Fibroblast of lung (primary cell): Measurements from ENCODE around the gene C1orf167. TPM values are rescaled to one million over a fixed set of nuclear protein-coding genes. Genes with fewer than 3 reads are reported as not detected.

Source experiments
- DNase-seq, 2 donors: peaks; one replicate each; pipeline versions ENCODE4 v3.0.0 to v3.0.0-alpha.2; 2010; ENCODE audit warnings: low read depth in 2 of 2
- H2AFZ ChIP-seq: 2 replicates; pipeline ENCODE4 v1.5.1; 2012; ENCODE audit warnings: low read length, control low read depth, inconsistent platforms
- H3K27ac ChIP-seq: 2 replicates; pipeline ENCODE4 v1.5.1; 2011; ENCODE audit warnings: low read length, control low read depth; ENCODE audit not compliant: insufficient read depth
- H3K27me3 ChIP-seq: 2 replicates; pipeline ENCODE4 v1.5.1; 2011; ENCODE audit warnings: mild to moderate bottlenecking, low read length; ENCODE audit not compliant: control insufficient read depth, insufficient read depth
- H3K36me3 ChIP-seq: 2 replicates; pipeline ENCODE4 v1.5.1; 2011; ENCODE audit warnings: low read length; ENCODE audit not compliant: control insufficient read depth, insufficient read depth
- H3K4me1 ChIP-seq: 2 replicates; pipeline ENCODE4 v1.5.1; 2011; ENCODE audit warnings: low read length; ENCODE audit not compliant: control insufficient read depth, insufficient read depth; ENCODE audit errors: extremely low read depth
- H3K4me2 ChIP-seq: 2 replicates; pipeline ENCODE4 v1.5.1; 2011; ENCODE audit warnings: low read length, control low read depth; ENCODE audit not compliant: insufficient read depth; ENCODE audit errors: extremely low read depth
- H3K4me3 ChIP-seq, 4 experiments: fragments of 200-600 bp in 1 of 4; sonication (generic) in 1 of 4; replicated peaks in 1 of 4; 2 replicates each; pipeline ENCODE4 v1.5.1; 2011 to 2016; ENCODE audit warnings: low read length in 4 of 4, low read depth in 3 of 4, mild to moderate bottlenecking in 3 of 4, control low read depth in 2 of 4, inconsistent platforms in 1 of 4, mixed read lengths in 1 of 4; ENCODE audit not compliant: insufficient read depth in 1 of 4; ENCODE audit errors: control extremely low read depth in 1 of 4
- H3K79me2 ChIP-seq: 2 replicates; pipeline ENCODE4 v1.5.1; 2012; ENCODE audit warnings: mild to moderate bottlenecking, low read length, inconsistent platforms; ENCODE audit not compliant: control insufficient read depth, insufficient read depth
- H3K9ac ChIP-seq: 2 replicates; pipeline ENCODE4 v1.5.1; 2011; ENCODE audit warnings: mild to moderate bottlenecking, low read length, control low read depth; ENCODE audit not compliant: insufficient read depth
- H3K9me3 ChIP-seq: 2 replicates; pipeline ENCODE4 v1.5.1; 2012; ENCODE audit warnings: low read depth, low read length; ENCODE audit not compliant: control insufficient read depth, insufficient read depth
- H4K20me1 ChIP-seq: 2 replicates; pipeline ENCODE4 v1.5.1; 2011; ENCODE audit warnings: low read length; ENCODE audit not compliant: control insufficient read depth, insufficient read depth; ENCODE audit errors: extremely low read depth
- EZH2 ChIP-seq: IDR thresholded peaks from 2 replicates; pipeline ENCODE4 v1.5.1; 2012; ENCODE audit warnings: low read length, control low read depth, mild to moderate bottlenecking; ENCODE audit errors: missing control alignments
- polyA minus RNA-seq: library from RNA; depleted of rRNA, polyadenylated mRNA; stranded (reverse); fragments of >200 nt; gene quantifications from 2 replicates; pipeline ENCODE4 v1.2.3, GENCODE V29; 2011; ENCODE audit warnings: low replicate concordance
- polyA plus RNA-seq, 2 donors: library from polyadenylated mRNA; depleted of rRNA in 1 of 2; stranded (reverse) in 1 of 2; unstranded in 1 of 2; fragments of >200 nt; gene quantifications; 2 replicates each; pipeline ENCODE4 v1.2.1, GENCODE V29; 2011 to 2012; ENCODE audit warnings: missing spikeins in 1 of 2
- total RNA-seq: library from RNA; depleted of rRNA; stranded (reverse); fragments of >200 nt; gene quantifications from 2 replicates; pipeline ENCODE4 v1.2.1, GENCODE V29; 2014
- TF ChIP-seq, protein P1 (sequence below), 2 donors: IDR thresholded peaks in 1 of 2; conservative IDR thresholded peaks in 1 of 2; 1 replicate in 1 of 2; 2 replicates in 1 of 2; pipeline ENCODE4 v1.5.1; 2011 to 2012; ENCODE audit warnings: low read length in 2 of 2, control low read depth in 1 of 2, inconsistent platforms in 1 of 2, low read depth in 1 of 2, mild to moderate bottlenecking in 1 of 2

The C1orf167 gene, protein sequence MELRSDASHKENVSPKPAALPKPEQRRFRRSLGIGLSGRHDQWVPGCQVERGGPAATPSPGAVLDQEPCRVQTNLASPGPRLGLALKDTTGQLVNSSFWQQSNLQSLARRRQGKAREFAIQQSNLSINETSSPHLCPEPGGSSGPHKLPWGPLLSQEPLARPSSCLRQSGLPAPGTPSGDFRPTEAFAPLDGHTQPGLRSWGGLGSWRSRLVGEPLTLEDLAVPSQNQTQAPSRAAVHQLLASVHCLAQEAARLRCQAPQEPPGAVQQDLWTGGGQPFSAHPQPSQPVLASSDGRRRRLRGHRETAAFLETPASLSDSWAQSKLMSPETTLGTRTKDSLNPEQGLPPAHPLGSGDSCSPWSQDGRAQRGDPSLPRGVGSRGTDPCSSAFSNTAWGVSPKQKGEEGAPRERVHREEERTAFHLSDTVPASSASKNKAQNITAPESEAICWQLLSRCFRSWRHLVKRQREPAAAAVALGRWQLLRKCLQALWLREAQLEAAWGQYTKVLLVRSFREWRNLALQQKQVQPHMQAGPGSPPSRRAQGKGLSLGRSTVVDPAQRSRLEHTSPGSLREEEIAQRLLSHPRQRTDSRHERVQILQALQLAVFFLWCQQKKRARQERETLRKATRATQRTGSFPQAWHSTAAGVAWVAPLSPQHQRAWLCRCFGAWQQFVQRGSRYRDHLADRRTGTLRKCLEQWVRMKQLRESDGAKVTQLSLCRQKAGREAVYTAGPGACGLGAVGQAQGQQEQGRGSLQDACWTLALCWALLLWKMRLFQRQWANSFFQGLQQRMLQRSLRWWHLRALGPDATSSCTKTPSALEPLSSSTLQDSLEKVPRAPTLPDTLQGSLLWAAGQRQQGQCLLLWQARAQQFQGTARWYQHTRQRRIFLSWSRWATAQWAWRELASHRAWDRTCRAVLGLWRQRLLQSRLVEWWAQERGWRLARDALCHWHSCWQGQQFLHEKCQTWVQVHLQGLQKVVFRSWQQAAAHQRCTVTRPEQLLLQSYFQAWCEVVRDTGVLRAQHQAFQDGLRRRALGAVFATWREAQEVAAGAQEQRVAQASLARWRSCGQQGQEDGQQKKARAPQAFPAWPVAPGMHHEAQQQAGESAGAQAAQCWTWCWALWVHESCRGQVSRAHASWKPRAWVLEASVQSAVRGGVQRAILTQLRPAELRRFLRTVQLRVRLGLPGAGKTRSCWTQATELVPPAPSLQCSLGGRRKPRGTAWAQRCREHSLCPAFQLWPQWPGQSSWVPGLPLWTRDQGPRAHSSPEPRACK (N-terminal part only)
- total RNA-seq (0.99 and 1.3 TPM in 2 replicates), polyA plus RNA-seq (0.28 and 0.39 TPM in 2 replicates), polyA minus RNA-seq (0.47 and 0.48 TPM in 2 replicates)
- 0.38 and 1.5 TPM in 2 replicates for polyA plus RNA-seq (2012)

DNA sequence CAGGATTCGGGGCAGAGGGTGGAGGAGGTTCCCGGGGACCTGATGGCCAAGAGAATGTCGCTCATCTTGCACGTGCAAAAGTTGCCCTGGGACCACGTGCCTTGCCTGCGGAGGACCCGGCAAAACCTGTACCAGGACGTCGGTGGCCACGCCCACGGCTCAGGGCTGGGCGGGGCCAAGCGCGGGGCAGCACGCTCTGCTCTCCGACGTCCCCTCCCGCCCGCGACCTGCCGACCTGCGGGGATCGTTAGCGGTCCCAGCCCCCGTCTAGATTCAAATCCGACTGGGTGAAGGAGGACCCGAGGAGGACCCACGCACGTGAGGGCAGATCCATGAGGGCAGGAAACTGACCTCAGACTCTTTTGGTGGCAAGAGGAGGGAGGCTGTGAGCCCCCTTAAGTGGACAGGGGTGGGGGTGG lies at the start of gene C1orf167:
C1orf167 (plus strand) TSS at position 206 of the 419 bp plus-strand sequence. CDS start 2,208 bp downstream, outside the sequence.
- no peaks in the 10 kb centered on the region for H3K4me1 ChIP-seq
- no peak within 1 kb of the TSS for H3K4me2 ChIP-seq
- H3K9ac ChIP-seq = no peak within 1 kb of the TSS
- H3K36me3 ChIP-seq = no peaks in the 10 kb centered on the region
- TF ChIP-seq, protein P1, sequence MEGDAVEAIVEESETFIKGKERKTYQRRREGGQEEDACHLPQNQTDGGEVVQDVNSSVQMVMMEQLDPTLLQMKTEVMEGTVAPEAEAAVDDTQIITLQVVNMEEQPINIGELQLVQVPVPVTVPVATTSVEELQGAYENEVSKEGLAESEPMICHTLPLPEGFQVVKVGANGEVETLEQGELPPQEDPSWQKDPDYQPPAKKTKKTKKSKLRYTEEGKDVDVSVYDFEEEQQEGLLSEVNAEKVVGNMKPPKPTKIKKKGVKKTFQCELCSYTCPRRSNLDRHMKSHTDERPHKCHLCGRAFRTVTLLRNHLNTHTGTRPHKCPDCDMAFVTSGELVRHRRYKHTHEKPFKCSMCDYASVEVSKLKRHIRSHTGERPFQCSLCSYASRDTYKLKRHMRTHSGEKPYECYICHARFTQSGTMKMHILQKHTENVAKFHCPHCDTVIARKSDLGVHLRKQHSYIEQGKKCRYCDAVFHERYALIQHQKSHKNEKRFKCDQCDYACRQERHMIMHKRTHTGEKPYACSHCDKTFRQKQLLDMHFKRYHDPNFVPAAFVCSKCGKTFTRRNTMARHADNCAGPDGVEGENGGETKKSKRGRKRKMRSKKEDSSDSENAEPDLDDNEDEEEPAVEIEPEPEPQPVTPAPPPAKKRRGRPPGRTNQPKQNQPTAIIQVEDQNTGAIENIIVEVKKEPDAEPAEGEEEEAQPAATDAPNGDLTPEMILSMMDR (conservative IDR thresholded peaks at IDR 0.05 in 1 of 2, IDR thresholded peaks at IDR 0.05 in 1 of 2; ENCODE audit: low read depth in 1 of 2, low read length in 2 of 2) = no peak
- no peak for TF ChIP-seq EZH2
- H2AFZ ChIP-seq = no peak within 1 kb of the TSS
- no peaks in the 10 kb centered on the region for H4K20me1 ChIP-seq
- H3K79me2 ChIP-seq = no peaks in the 10 kb centered on the region
- peaks cover 8% of the 10 kb centered on the region for H3K27me3 ChIP-seq
- no peak within 1 kb of the TSS for H3K4me3 ChIP-seq
- DNase-seq = no peak
- no peaks in the 10 kb centered on the region for H3K9me3 ChIP-seq
- no peak within 1 kb of the TSS for H3K27ac ChIP-seq

DNA sequence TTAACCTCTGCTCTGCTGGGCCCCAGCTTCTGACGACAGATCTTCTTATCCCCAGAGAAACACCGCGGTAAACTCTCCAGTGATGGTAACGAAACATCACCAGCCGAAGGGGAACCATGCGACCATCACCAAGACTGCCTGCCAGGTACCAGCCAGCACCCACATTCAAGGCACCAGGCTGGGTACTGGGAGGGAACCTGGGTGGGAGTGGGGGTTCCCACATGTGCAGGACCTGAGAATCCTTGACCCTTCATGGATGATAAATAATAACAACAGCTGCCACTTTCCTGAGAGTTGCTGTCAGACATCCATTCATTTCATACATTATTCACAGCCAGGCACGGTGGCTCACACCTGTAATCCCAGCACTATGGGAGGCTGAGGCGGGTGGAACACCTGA lies 49.7 kb upstream of the C1orf167 start:
- Histone ChIP-seq H3K79me2 (no peaks in the 10 kb centered on the region), H3K4me3 (no peak overlapping the region), H3K9me3 (no peaks in the 10 kb centered on the region), H2AFZ (no peak overlapping the region), H3K27me3 (no peaks in the 10 kb centered on the region), H3K4me2 (no peak overlapping the region), H3K4me1 (no peaks in the 10 kb centered on the region), H3K27ac (no peak overlapping the region), H3K9ac (no peak overlapping the region), H4K20me1 (no peaks in the 10 kb centered on the region), H3K36me3 (no peaks in the 10 kb centered on the region)
- no peak for TF ChIP-seq EZH2
- TF ChIP-seq, protein P1 (conservative IDR thresholded peaks at IDR 0.05 in 1 of 2, IDR thresholded peaks at IDR 0.05 in 1 of 2; ENCODE audit: low read depth in 1 of 2, low read length in 2 of 2) = no peak
- no peak for DNase-seq
